ENCODE measurements around the gene TTLL8.

DNA sequence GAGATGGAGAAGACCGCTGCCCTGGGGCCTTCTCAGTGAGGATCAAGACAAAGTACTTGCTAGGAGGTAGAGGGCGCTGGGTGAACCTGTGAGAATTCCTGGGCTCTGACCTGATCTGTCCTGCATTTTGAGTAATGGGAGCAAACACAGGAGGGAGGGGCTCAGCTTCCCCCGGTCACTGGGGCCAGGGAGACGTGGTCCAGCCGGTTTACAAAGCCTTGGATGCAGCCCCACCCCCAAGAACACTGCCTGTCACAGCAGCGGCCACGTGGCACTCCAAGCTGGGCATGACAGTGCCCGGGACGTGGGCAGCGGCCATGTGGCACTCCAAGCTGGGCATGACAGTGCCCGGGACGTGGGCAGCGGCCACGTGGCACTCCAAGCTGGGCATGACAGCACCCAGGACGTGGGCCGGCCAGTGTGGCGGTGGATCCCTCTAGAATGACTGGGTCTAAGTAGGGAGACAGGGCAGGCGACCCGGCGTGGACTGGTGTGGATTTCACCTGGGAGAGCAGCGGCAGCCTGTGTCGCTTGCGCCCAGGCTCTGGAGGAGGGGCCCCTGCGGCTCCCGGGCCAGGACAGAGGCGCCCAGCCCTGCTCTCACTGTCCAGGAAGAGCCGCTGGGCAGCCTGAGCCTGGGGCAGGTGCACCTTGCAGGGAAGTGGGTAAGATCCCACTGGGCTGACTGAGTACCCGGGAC is 2.5 kb upstream of the TTLL8 start:
- TF ChIP-seq SIN3A (IDR thresholded peaks at IDR 0.05; ENCODE audit: borderline replicate concordance, insufficient read depth, low read length), result no peak
- TF ChIP-seq POLR2AphosphoS5 (IDR thresholded peaks at IDR 0.05; ENCODE audit: low read depth, low read length), result no peak
- no peak for TF ChIP-seq FOXP2 (optimal IDR thresholded peaks at IDR 0.05; ENCODE audit: borderline replicate concordance, extremely low read depth, extremely low read length, insufficient read depth)
- TF ChIP-seq TAF1 (IDR thresholded peaks at IDR 0.05; ENCODE audit: borderline replicate concordance, insufficient read depth, low read length), result no peak
- TF ChIP-seq, protein P1, sequence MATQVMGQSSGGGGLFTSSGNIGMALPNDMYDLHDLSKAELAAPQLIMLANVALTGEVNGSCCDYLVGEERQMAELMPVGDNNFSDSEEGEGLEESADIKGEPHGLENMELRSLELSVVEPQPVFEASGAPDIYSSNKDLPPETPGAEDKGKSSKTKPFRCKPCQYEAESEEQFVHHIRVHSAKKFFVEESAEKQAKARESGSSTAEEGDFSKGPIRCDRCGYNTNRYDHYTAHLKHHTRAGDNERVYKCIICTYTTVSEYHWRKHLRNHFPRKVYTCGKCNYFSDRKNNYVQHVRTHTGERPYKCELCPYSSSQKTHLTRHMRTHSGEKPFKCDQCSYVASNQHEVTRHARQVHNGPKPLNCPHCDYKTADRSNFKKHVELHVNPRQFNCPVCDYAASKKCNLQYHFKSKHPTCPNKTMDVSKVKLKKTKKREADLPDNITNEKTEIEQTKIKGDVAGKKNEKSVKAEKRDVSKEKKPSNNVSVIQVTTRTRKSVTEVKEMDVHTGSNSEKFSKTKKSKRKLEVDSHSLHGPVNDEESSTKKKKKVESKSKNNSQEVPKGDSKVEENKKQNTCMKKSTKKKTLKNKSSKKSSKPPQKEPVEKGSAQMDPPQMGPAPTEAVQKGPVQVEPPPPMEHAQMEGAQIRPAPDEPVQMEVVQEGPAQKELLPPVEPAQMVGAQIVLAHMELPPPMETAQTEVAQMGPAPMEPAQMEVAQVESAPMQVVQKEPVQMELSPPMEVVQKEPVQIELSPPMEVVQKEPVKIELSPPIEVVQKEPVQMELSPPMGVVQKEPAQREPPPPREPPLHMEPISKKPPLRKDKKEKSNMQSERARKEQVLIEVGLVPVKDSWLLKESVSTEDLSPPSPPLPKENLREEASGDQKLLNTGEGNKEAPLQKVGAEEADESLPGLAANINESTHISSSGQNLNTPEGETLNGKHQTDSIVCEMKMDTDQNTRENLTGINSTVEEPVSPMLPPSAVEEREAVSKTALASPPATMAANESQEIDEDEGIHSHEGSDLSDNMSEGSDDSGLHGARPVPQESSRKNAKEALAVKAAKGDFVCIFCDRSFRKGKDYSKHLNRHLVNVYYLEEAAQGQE (IDR thresholded peaks at IDR 0.05; ENCODE audit: insufficient read depth in 1 of 2, low read depth in 2 of 2, low read length in 2 of 2), result no peak

All from PFSK-1 (cell line).